DMS153 treated with DMSO at 0.1 percent for 48 hours (cell line): ENCODE measurements around the gene PAX2.

Source experiments
- DNase-seq: peaks from one replicate; lab custom pipeline; 2025; ENCODE audit not compliant: unreplicated experiment; lab: John Stamatoyannopoulos, UW

The PAX2 gene

GRCh38 chr10:100750291-100751210 lies 5.2 kb downstream of the PAX2 start:
- no peak for DNase-seq

GRCh38 chr10:100751211-100751933 lies 6.0 kb downstream of the PAX2 start:
- no peak for DNase-seq

DNA sequence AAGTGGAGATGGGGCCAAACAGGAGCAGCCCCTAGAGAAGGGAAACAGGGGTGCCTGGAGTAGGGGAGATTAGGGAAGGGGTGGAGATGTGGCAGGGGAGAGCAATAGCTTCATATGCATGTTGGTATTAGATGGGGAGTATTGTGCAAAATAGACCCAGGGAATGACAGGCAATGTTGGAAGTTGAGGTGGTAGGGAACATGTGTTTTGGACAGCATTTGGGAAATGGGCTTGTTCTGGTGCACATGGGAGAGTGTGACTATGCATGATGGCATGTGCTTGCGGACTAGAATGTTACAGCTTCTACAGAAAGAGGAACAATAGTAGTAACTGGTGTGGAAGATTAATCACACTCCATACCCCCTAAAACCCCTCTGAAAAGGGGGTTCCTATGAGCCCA lies 10.4 kb downstream of the PAX2 start:
- no peak for DNase-seq

DNA sequence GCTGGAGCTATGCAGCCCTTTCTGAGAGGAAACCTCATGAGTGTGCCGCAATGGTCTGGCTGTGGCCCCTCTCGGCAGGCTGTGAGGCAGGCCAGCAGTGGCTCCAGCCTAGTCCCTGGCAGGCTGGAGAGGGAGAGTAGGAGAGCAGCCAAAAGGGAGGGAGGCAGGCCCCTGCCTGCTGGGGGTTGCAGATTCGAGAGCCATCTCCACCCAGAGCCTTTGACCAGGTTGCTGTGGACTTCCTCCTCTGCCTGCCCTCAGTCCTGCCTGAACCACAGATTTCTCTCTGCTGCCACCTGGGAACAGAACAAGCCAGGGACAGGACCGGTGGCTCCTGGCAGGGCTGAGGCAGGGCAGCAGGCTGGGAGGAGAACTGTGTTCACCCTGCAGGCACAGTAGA lies 13.9 kb downstream of the PAX2 start:
- DNase-seq = no peak

DNA sequence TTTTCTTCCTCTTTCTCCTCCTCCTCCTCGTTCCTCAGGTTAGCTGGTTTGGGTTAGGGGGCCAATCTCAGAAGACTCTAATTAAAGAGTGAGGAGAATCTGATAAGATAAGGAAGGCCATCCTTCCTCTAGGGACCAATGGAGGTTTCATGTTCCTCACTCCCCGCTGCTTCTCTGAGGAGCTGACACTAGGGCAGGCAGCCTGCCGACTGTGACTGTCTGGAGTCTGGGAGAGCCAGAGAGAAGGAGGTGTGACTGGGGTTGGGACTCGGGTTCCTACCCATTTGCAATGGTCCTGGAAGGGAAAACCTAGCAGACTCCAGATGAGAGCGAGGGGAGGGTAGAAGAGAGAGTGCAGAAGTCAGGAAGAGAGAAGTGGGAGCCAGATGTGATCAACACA lies 15.3 kb downstream of the PAX2 start:
- no peak for DNase-seq

GRCh38 chr10:100761191-100761590 lies 15.8 kb downstream of the PAX2 start:
- no peak for DNase-seq

GRCh38 chr10:100763043-100763747 lies 17.8 kb downstream of the PAX2 start:
- DNase-seq = no peak

DNA sequence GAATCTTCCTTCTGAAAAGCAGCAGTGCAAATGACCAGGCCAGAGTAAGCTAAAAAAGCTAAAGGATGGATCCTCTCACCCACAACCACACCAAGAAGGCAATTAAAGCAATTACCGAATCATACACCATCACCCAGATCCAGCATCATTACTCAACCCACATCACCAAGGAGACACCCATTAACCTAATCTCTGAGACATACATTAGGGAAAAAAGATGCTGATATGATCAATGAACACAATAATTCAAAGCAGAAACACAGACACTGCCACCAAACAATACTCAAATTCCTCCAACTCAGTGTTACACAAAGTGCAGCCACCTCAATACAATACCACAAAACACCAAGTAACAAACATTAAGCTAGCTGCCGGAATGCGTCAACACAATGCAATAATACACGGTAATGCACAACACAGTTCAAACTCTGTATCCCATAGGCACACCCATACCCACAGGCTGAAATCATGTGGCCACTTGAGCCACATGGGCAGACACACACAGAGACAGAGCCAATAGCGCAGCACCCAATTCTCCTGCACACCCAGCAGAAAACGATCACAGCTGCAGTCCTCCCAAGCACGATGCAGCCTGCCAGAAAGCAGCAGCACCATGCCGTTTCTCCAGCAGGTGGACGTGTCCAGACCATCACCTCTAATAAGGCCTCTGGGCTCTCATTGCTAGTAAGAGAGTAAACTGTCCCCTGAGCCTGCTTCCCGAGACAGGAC lies 21.5 kb downstream of the PAX2 start:
- no peak for DNase-seq

DNA sequence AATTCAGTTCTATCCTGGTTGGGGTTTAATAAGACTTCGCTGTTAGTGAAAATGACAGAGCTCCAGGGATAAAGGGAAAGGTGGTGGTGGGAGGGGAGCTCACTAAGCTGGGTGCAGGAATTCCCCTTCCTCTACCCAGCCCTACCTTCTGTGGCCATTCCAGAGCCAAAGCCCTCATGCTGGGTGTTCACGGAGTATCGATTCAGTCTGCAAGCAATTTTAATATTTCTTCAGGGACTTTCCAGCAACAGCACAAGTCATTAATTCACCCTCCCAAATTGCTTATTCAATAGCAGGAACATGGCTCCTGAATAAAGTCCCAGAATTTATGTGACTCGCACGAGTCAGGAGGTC lies 22.0 kb downstream of the PAX2 start:
- DNase-seq = no peak

GRCh38 chr10:100769481-100769880 lies 24.1 kb downstream of the PAX2 start:
- DNase-seq = no peak

- DNase-seq = no peak
These were observed 28.3 kb downstream of the PAX2 start for GRCh38 chr10:100773646-100774045.

- no peak for DNase-seq
These were observed 28.8 kb downstream of the PAX2 start for GRCh38 chr10:100774223-100774622.

- DNase-seq = no peak
These were observed 29.5 kb downstream of the PAX2 start for GRCh38 chr10:100774876-100775275.

DNA sequence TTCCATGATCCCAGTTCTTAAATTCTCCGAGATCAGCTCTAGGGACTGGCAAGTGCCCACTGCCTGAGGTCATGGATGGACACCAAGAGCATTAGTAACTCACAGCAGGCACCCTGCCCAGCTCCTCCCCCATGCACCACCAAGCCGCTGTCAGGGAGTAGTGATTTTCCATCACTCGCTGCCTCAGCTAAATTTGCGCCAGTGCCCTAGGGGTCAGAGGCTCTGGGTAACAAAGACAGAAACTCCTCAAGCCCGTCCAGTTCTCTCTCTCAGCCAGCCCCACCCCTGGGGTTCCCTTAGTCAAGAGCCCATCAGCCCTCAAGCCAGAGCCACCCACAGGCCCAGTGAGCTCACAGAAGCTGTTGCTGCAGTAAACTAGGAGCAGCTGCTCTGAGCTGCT lies 30.0 kb downstream of the PAX2 start:
- no peak for DNase-seq

GRCh38 chr10:100775871-100776270 lies 30.5 kb downstream of the PAX2 start:
- DNase-seq = no peak

DNA sequence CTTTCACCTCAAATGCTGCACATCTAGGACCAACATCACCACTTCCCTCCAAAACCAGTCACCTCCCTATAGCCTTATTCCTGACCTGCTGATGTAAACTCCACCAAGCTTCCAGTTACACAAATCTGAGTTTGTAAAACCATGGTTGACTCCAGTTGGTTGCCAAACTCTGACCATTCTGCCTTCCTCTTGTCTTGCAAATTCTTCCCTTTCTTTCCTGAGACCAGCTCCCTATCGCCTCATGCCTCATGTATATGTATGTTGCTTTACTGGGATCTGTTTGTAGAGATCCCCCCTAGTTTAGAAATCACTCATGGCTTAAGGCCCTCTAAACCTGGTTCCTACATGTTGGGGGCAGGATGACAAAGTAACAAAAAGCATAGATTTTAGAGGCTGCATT lies 31.3 kb downstream of the PAX2 start:
- no peak for DNase-seq

- DNase-seq = no peak
These were observed 33.9 kb downstream of the PAX2 start for GRCh38 chr10:100779329-100779728.

GRCh38 chr10:100780324-100780723 lies 34.9 kb downstream of the PAX2 start:
- DNase-seq = no peak

DNA sequence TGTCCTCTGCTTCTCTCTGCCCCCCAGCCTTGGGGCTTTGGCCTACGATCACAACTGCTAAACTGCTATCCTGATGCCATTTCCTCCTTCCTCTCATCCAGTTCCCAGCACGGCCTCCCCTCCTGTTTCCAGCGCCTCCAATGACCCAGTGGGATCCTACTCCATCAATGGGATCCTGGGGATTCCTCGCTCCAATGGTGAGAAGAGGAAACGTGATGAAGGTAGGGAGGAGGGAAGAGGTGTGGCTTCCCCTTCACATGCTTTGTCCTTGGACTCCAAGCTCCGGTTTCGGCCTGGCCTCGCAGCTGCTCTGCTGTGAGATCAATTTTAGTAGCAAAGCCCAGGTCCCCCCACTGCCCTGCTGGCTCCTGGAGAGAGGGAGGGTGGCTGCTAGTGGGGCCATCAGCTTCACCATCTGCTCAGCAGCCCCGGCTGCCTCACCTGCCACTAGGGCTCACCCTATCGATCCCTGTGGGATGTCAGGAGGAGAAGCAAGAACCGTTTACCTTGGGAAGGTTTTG lies 35.8 kb downstream of the PAX2 start:
- DNase-seq = no peak

- DNase-seq = no peak
These were observed 37.3 kb downstream of the PAX2 start for GRCh38 chr10:100782461-100783244.
